ENCODE measurements around the gene AKR1D1.
"Not testable (repeated sequence)": the region's sequence is repeated elsewhere in the genome, so short reads cannot be mapped to it uniquely, and the experiment has no call there.

AKR1D1 gene, protein sequence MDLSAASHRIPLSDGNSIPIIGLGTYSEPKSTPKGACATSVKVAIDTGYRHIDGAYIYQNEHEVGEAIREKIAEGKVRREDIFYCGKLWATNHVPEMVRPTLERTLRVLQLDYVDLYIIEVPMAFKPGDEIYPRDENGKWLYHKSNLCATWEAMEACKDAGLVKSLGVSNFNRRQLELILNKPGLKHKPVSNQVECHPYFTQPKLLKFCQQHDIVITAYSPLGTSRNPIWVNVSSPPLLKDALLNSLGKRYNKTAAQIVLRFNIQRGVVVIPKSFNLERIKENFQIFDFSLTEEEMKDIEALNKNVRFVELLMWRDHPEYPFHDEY

DNA sequence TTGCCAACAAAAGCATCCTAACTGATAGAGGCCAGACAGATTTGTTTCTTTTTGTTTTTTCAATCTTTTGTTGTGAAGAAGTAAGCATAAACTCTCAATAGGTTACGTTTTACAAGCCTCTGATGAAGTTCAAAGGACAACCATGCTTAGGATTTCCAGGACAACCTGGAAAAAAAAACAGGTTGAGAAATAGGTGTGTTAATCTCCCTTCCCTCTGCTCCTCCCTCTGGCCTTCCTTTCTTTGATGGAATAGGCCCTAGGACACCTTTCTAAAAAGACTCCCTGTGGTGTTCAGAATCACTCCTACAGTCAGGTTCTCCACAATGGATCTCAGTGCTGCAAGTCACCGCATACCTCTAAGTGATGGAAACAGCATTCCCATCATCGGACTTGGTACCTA, at the start of gene AKR1D1:
Gene AKR1D1, plus strand, starts transcription at position 264 of the 400 bp plus-strand sequence. Its CDS starts 60 bp downstream, at position 324.
- H2AFZ ChIP-seq (ENCODE audit: low read depth, low read length) = no peak within 1 kb of the TSS
- no peaks in the 10 kb centered on the region for H3K27me3 ChIP-seq (ENCODE audit: insufficient read depth, low read length)
- H3K9me3 ChIP-seq (ENCODE audit: low read length) = peaks cover 6% of the 10 kb centered on the region
- no peaks in the 10 kb centered on the region for H3K36me3 ChIP-seq (ENCODE audit: insufficient read depth, low read length)
- no peak within 1 kb of the TSS for H3K4me3 ChIP-seq (ENCODE audit: low read length)
- no peaks in the 10 kb centered on the region for H3K4me1 ChIP-seq (ENCODE audit: insufficient read depth, low read length)

- peaks cover 2% of the 10 kb centered on the region for H3K9me3 ChIP-seq (ENCODE audit: low read length)
- no peak overlapping the region for H2AFZ ChIP-seq (ENCODE audit: low read depth, low read length)
- H3K36me3 ChIP-seq (ENCODE audit: insufficient read depth, low read length) = no peaks in the 10 kb centered on the region
- H3K4me1 ChIP-seq (ENCODE audit: insufficient read depth, low read length) = no peaks in the 10 kb centered on the region
- H3K27me3 ChIP-seq (ENCODE audit: insufficient read depth, low read length) = no peaks in the 10 kb centered on the region
- no peak overlapping the region for H3K4me3 ChIP-seq (ENCODE audit: low read length)
Observed at GRCh38 chr7:138027100-138027499, 49.2 kb upstream of the AKR1D1 start.

- H2AFZ ChIP-seq (ENCODE audit: low read depth, low read length) = no peak overlapping the region
- H3K4me1 ChIP-seq (ENCODE audit: insufficient read depth, low read length) = no peaks in the 10 kb centered on the region
- no peaks in the 10 kb centered on the region for H3K27me3 ChIP-seq (ENCODE audit: insufficient read depth, low read length)
- H3K9me3 ChIP-seq (ENCODE audit: low read length) = peaks cover 2% of the 10 kb centered on the region
- H3K4me3 ChIP-seq (ENCODE audit: low read length) = no peak overlapping the region
- H3K36me3 ChIP-seq (ENCODE audit: insufficient read depth, low read length) = no peaks in the 10 kb centered on the region
Observed at GRCh38 chr7:138029126-138029525, 47.1 kb upstream of the AKR1D1 start.

GRCh38 chr7:138029941-138030340, 46.3 kb upstream of the AKR1D1 start:
- no peak overlapping the region for H2AFZ ChIP-seq (ENCODE audit: low read depth, low read length)
- no peaks in the 10 kb centered on the region for H3K9me3 ChIP-seq (ENCODE audit: low read length)

DNA sequence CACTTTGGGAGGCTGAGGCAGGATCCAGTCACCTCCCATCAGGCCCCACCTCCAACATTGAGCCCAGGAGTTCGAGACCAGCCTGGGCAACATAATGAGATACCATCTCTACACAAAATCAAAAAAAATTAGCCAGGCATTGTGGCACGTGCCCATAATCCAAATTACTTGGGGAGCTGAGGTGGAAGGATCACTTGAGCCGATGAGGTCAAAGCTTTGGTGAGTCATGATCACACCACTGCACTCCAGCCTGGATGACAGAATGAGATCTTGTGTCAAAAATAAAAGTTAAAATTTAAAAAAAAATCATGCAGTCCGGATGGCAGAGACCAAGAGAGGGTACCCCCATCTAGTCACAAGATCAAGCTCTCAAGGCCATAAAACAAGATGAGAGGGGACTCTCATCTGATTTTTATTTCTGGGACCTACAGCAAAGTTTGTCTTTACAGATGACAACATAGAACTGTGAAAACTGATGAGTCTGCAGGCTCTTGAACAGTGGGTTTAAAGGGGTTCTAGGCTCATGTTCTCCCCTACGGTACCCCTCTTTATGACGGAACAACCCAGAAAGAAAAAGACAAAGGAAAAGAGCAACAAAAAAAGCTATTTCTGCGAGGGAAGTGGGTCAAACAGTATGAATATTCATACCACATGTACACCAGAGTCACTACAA, 45.4 kb upstream of the AKR1D1 start:
- Histone ChIP-seq H3K4me1 (ENCODE audit: insufficient read depth, low read length) (no peaks in the 10 kb centered on the region), H2AFZ (ENCODE audit: low read depth, low read length) (no peak overlapping the region), H3K9me3 (ENCODE audit: low read length) (no peaks in the 10 kb centered on the region), H3K36me3 (ENCODE audit: insufficient read depth, low read length) (no peaks in the 10 kb centered on the region), H3K4me3 (ENCODE audit: low read length) (no peak overlapping the region), H3K27me3 (ENCODE audit: insufficient read depth, low read length) (no peaks in the 10 kb centered on the region)

More at GRCh38 chr7:138029941-138030340, 46.3 kb upstream of the AKR1D1 start:
- Histone ChIP-seq H3K4me3 (ENCODE audit: low read length) (no peak overlapping the region), H3K36me3 (ENCODE audit: insufficient read depth, low read length) (no peaks in the 10 kb centered on the region), H3K27me3 (ENCODE audit: insufficient read depth, low read length) (no peaks in the 10 kb centered on the region), H3K4me1 (ENCODE audit: insufficient read depth, low read length) (no peaks in the 10 kb centered on the region)

DNA sequence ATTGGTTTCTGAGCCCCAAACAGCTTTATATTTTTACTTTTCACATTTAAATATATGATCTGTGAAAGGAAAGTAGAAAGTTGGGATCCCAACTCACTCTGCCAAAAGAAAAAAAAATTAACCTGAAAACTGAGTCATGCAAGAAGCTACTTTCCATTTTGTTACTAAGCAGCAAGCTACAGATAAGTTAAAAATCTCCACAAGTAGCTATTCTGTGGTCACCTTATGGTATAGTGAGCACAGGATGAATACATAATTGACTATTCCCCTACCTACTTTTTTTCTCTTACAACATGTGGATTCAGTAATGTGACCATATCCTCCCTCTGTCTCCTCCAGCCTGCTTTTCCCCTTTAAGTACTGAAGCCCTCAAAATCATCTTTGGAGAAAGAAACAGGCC, 44.1 kb upstream of the AKR1D1 start:
- Histone ChIP-seq H3K9me3 (ENCODE audit: low read length) (no peaks in the 10 kb centered on the region), H3K27me3 (ENCODE audit: insufficient read depth, low read length) (no peaks in the 10 kb centered on the region), H3K4me1 (ENCODE audit: insufficient read depth, low read length) (no peaks in the 10 kb centered on the region), H3K4me3 (ENCODE audit: low read length) (no peak overlapping the region), H3K36me3 (ENCODE audit: insufficient read depth, low read length) (no peaks in the 10 kb centered on the region), H2AFZ (ENCODE audit: low read depth, low read length) (no peak overlapping the region)

DNA sequence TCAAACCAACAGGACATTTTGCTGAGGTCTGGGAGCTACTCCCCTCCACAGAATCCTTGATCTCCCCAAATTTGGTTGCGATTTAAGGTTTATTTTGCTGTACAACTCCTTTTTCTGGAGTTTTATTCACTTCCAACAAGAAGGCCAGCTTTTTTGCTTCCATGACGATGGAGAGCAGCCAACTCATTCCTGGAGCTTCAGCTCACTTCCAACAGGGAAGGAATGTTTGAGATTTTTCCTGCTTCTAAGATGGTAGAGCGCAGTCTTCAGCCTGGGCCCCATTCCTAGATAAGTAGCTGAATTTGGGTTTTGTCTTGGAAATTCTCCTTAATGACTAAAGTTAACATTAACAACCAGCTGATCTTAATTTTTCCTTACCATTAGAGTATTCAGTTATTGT, 43.5 kb upstream of the AKR1D1 start:
- Histone ChIP-seq H3K9me3 (ENCODE audit: low read length) (no peaks in the 10 kb centered on the region), H3K4me1 (ENCODE audit: insufficient read depth, low read length) (no peaks in the 10 kb centered on the region), H3K4me3 (ENCODE audit: low read length) (no peak overlapping the region), H2AFZ (ENCODE audit: low read depth, low read length) (no peak overlapping the region), H3K27me3 (ENCODE audit: insufficient read depth, low read length) (no peaks in the 10 kb centered on the region), H3K36me3 (ENCODE audit: insufficient read depth, low read length) (no peaks in the 10 kb centered on the region)

DNA sequence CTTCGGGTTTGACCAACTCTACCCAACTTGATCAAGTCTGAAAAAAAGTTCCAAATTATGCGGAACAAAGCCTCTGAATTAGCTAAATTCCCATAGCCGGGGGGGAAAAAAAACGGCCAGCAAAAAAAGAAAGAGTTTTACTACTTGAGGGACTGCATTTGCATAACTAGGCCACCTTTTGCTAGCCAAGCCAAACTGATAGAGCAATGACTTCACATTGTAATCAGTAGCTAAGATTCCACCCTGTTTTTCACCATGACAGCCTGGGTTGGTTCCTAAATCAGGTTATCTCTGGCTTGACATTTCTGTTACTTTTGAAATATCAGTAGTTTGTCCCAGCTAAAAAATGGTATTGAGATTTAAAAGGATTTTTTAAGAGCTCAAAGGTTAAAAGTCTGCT, 43.0 kb upstream of the AKR1D1 start:
- no peaks in the 10 kb centered on the region for H3K27me3 ChIP-seq (ENCODE audit: insufficient read depth, low read length)
- H2AFZ ChIP-seq (ENCODE audit: low read depth, low read length) = no peak overlapping the region
- no peaks in the 10 kb centered on the region for H3K4me1 ChIP-seq (ENCODE audit: insufficient read depth, low read length)
- H3K36me3 ChIP-seq (ENCODE audit: insufficient read depth, low read length) = no peaks in the 10 kb centered on the region
- no peaks in the 10 kb centered on the region for H3K9me3 ChIP-seq (ENCODE audit: low read length)
- no peak overlapping the region for H3K4me3 ChIP-seq (ENCODE audit: low read length)

- Histone ChIP-seq H3K36me3 (ENCODE audit: insufficient read depth, low read length) (no peaks in the 10 kb centered on the region), H3K27me3 (ENCODE audit: insufficient read depth, low read length) (no peaks in the 10 kb centered on the region), H3K9me3 (ENCODE audit: low read length) (no peaks in the 10 kb centered on the region), H3K4me3 (ENCODE audit: low read length) (no peak overlapping the region), H3K4me1 (ENCODE audit: insufficient read depth, low read length) (no peaks in the 10 kb centered on the region), H2AFZ (ENCODE audit: low read depth, low read length) (no peak overlapping the region)
Observed at GRCh38 chr7:138036135-138036534, 40.1 kb upstream of the AKR1D1 start.

DNA sequence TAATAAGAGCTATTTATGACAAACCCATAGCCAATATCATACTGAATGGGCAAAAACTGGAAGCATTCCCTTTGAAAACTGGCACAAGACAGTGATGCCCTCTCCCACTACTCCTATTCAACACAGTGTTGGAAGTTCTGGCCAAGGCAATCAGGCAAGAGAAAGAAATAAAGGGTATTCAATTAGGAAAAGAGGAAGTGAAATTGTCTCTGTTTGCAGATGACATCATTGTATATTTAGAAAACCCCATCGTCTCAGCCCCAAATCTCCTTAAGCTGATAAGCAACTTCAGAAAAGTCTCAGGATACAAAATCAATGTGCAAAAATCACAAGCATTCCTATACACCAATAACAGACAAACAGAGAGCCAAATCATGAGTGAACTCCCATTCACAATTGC, 36.2 kb upstream of the AKR1D1 start:
- H3K9me3 ChIP-seq (ENCODE audit: low read length); H3K36me3 ChIP-seq (ENCODE audit: insufficient read depth, low read length); H3K27me3 ChIP-seq (ENCODE audit: insufficient read depth, low read length); H2AFZ ChIP-seq (ENCODE audit: low read depth, low read length); H3K4me1 ChIP-seq (ENCODE audit: insufficient read depth, low read length); H3K4me3 ChIP-seq (ENCODE audit: low read length): not testable (repeated sequence)

GRCh38 chr7:138044897-138045296, 31.4 kb upstream of the AKR1D1 start:
- Histone ChIP-seq H3K36me3 (ENCODE audit: insufficient read depth, low read length) (no peaks in the 10 kb centered on the region), H3K4me3 (ENCODE audit: low read length) (no peak overlapping the region), H2AFZ (ENCODE audit: low read depth, low read length) (no peak overlapping the region), H3K9me3 (ENCODE audit: low read length) (no peaks in the 10 kb centered on the region), H3K4me1 (ENCODE audit: insufficient read depth, low read length) (peaks cover 3% of the 10 kb centered on the region), H3K27me3 (ENCODE audit: insufficient read depth, low read length) (no peaks in the 10 kb centered on the region)

- no peaks in the 10 kb centered on the region for H3K27me3 ChIP-seq (ENCODE audit: insufficient read depth, low read length)
- H3K9me3 ChIP-seq (ENCODE audit: low read length) = no peaks in the 10 kb centered on the region
- no peak overlapping the region for H2AFZ ChIP-seq (ENCODE audit: low read depth, low read length)
- peaks cover 3% of the 10 kb centered on the region for H3K4me1 ChIP-seq (ENCODE audit: insufficient read depth, low read length)
- no peaks in the 10 kb centered on the region for H3K36me3 ChIP-seq (ENCODE audit: insufficient read depth, low read length)
- H3K4me3 ChIP-seq (ENCODE audit: low read length) = no peak overlapping the region
Observed at GRCh38 chr7:138047907-138048306, 28.4 kb upstream of the AKR1D1 start.

GRCh38 chr7:138049505-138050116, 26.6 kb upstream of the AKR1D1 start:
- Histone ChIP-seq H3K4me1 (ENCODE audit: insufficient read depth, low read length) (peaks cover 3% of the 10 kb centered on the region), H3K36me3 (ENCODE audit: insufficient read depth, low read length) (no peaks in the 10 kb centered on the region), H2AFZ (ENCODE audit: low read depth, low read length) (no peak overlapping the region), H3K27me3 (ENCODE audit: insufficient read depth, low read length) (no peaks in the 10 kb centered on the region), H3K4me3 (ENCODE audit: low read length) (no peak overlapping the region), H3K9me3 (ENCODE audit: low read length) (no peaks in the 10 kb centered on the region)
